Measurements from ENCODE around the gene CNNM1. TPM values are rescaled to one million over a fixed set of nuclear protein-coding genes. Genes with fewer than 3 reads are reported as not detected.

CNNM1 gene
- total and polyA plus RNA-seq, 2 donors from 2014 or later, result 0.49 to 0.85 TPM

DNA sequence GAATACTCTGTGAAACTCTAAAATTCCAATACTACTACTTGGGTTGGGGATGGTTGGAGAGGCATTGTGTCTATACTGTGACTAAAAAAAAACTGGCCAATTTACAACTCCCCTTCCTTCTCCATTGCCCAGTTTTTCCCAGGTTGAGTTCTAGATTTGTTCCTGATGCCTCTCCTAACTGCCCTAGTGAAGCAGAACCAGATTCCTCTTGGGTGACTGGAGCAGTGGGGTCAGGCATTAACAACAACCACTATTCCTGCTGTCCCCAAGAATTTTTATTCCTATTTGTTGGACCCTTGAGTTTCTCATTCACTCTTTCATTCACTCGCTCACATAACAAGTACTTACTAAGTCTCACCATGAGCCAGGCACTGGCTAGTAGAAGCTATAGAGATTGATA, 95.5 kb downstream of the CNNM1 start:
- Histone ChIP-seq H3K9ac (ENCODE audit: low read length in 3 of 3) (no peak overlapping the region), H3K4me1 (ENCODE audit: control insufficient read depth in 2 of 3, insufficient read depth in 2 of 3, low read depth in 1 of 3, low read length in 3 of 3) (peaks cover 0 to 21% (median 10%) of the 10 kb centered on the region in 3 donors), H3K4me3 (ENCODE audit: low read length in 3 of 3) (no peak overlapping the region), H3K36me3 (ENCODE audit: control insufficient read depth in 2 of 3, insufficient read depth in 3 of 3, low read length in 3 of 3) (peaks cover 2 to 29% (median 14%) of the 10 kb centered on the region in 3 donors), H3K27me3 (ENCODE audit: control insufficient read depth, insufficient read depth, low read length) (no peaks in the 10 kb centered on the region), H3K9me3 (ENCODE audit: control insufficient read depth in 2 of 3, insufficient read depth in 1 of 3, low read length in 3 of 3) (no peaks in the 10 kb centered on the region), H3K27ac (ENCODE audit: low read depth in 2 of 2, low read length in 2 of 2) (no peak overlapping the region)
- FAIRE-seq (no peak), DNase-seq (no peak)
- intact Hi-C loops (cut with DNase I), result loop anchor here (10.0 kb wide), 1 partner anchor 190 kb away; no protein-coding TSS in a partner anchor
- TF ChIP-seq, protein P1, sequence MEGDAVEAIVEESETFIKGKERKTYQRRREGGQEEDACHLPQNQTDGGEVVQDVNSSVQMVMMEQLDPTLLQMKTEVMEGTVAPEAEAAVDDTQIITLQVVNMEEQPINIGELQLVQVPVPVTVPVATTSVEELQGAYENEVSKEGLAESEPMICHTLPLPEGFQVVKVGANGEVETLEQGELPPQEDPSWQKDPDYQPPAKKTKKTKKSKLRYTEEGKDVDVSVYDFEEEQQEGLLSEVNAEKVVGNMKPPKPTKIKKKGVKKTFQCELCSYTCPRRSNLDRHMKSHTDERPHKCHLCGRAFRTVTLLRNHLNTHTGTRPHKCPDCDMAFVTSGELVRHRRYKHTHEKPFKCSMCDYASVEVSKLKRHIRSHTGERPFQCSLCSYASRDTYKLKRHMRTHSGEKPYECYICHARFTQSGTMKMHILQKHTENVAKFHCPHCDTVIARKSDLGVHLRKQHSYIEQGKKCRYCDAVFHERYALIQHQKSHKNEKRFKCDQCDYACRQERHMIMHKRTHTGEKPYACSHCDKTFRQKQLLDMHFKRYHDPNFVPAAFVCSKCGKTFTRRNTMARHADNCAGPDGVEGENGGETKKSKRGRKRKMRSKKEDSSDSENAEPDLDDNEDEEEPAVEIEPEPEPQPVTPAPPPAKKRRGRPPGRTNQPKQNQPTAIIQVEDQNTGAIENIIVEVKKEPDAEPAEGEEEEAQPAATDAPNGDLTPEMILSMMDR (IDR thresholded peaks at IDR 0.05; ENCODE audit: borderline replicate concordance, extremely low read depth, insufficient read depth), result no peak

DNA sequence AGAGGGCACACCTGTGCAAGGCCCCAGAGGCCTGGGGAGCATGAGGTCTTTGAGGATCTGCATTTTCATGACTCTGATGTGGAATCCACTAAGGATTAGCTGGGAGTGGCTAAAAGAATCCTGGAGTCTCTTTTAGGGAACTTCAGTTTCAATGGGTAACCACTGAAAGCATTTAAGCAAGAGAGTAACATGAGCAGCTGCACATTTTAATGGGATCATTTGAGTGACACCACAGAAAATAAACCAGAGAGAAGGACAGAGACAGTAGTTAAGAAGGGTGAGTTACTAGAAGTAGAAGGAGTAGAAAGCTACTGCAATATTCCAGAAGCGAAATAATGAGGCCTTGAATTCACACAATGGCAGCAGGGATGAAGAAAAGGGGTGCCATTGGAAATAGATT, 96.0 kb downstream of the CNNM1 start:
- TF ChIP-seq, protein P1 (IDR thresholded peaks at IDR 0.05; ENCODE audit: borderline replicate concordance, extremely low read depth, insufficient read depth), result no peak
- intact Hi-C loops (cut with DNase I), result loop anchor here (10.0 kb wide), 1 partner anchor 190 kb away; no protein-coding TSS in a partner anchor
- H3K4me3 ChIP-seq (ENCODE audit: low read length in 3 of 3), result no peak overlapping the region
- H3K27me3 ChIP-seq (ENCODE audit: control insufficient read depth, insufficient read depth, low read length), result no peaks in the 10 kb centered on the region
- FAIRE-seq, result no peak
- H3K27ac ChIP-seq (ENCODE audit: low read depth in 2 of 2, low read length in 2 of 2), result peak overlapping the region in 1 of 2 donors; percentile 7
- peaks cover 2 to 23% (median 10%) of the 10 kb centered on the region in 3 donors for H3K36me3 ChIP-seq (ENCODE audit: control insufficient read depth in 2 of 3, insufficient read depth in 3 of 3, low read length in 3 of 3)
- no peak overlapping the region for H3K9ac ChIP-seq (ENCODE audit: low read length in 3 of 3)
- H3K4me1 ChIP-seq (ENCODE audit: control insufficient read depth in 2 of 3, insufficient read depth in 2 of 3, low read depth in 1 of 3, low read length in 3 of 3), result peaks cover 0 to 21% (median 10%) of the 10 kb centered on the region in 3 donors
- DNase-seq, result no peak
- no peaks in the 10 kb centered on the region for H3K9me3 ChIP-seq (ENCODE audit: control insufficient read depth in 2 of 3, insufficient read depth in 1 of 3, low read length in 3 of 3)

DNA sequence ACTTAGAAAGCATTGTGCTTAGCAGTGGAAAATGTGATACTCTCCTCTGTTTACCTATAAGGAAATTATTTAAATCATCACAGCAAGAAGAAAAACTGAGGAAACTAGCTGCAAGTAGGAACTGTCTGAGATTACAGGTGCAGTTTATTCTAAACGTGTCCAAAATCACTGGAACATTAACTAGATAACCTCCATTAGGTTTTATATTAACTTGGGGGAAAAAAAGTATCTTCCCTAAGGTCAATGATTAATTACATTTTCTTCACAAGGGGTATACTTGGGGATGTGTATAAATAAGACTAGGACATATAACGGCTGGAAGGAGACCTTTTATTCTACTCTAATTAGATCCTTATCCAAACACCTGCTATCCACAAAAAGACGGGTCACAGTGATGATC, 97.5 kb downstream of the CNNM1 start:
- Histone ChIP-seq H3K27ac (ENCODE audit: low read depth in 2 of 2, low read length in 2 of 2) (no peak overlapping the region), H3K4me1 (ENCODE audit: control insufficient read depth in 2 of 3, insufficient read depth in 2 of 3, low read depth in 1 of 3, low read length in 3 of 3) (peaks cover 0 to 21% (median 12%) of the 10 kb centered on the region in 3 donors), H3K9ac (ENCODE audit: low read length in 3 of 3) (no peak overlapping the region), H3K4me3 (ENCODE audit: low read length in 3 of 3) (peak overlapping the region in 2 of 3 donors; percentile 28 to 37), H3K27me3 (ENCODE audit: control insufficient read depth, insufficient read depth, low read length) (no peaks in the 10 kb centered on the region), H3K36me3 (ENCODE audit: control insufficient read depth in 2 of 3, insufficient read depth in 3 of 3, low read length in 3 of 3) (peaks cover 2 to 17% (median 4%) of the 10 kb centered on the region in 3 donors), H3K9me3 (ENCODE audit: control insufficient read depth in 2 of 3, insufficient read depth in 1 of 3, low read length in 3 of 3) (no peaks in the 10 kb centered on the region)
- DNase-seq (peak in 1 of 5 donors; percentile 38), FAIRE-seq (peak; percentile 90)
- TF ChIP-seq, protein P1 (IDR thresholded peaks at IDR 0.05; ENCODE audit: borderline replicate concordance, extremely low read depth, insufficient read depth), result no peak
- intact Hi-C loops (cut with DNase I), result loop anchor here (10.0 kb wide), 1 partner anchor 188 kb away; no protein-coding TSS in a partner anchor

All from kidney (tissue), 14 donors.